GM19025 (cell line): ENCODE measurements around the gene DGCR2.

Experiments used
- ATAC-seq: cut with Tn5 transposase; IDR thresholded peaks from one replicate; pipeline ENCODE4 v1.9.1; 2021; ENCODE audit warnings: mild to moderate bottlenecking, low read depth, moderate library complexity; ENCODE audit not compliant: unreplicated experiment

Gene DGCR2

DNA sequence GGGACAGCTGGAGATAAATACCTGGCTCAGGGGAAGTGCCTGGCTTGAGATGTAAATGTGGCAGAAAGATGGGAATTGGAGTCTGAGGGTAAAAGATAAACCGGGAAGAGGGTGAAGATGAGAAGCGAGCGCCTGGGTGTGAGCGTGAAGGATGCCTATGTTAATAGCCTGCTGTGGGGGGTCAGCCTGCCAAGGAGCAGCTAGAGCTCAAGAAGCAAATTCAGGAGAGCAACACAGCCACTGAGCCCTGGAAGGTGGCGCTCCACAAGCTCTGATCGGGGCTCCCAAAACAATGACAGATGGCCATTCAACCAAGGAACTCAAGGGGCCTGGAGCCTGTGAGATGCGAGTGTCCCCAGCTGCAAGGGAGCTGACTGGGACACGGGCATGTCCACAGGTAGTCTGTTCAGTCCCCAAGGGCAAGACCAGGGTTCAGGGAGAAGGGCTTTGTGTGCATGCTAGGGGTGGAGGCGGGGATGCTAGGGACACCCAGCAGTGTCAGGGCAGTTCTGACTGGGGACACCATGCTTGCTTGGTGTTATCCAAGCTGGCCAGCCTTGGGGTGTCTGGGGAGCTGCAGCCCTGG lies 25.1 kb upstream of the DGCR2 start:
- ATAC-seq: no peak

DNA sequence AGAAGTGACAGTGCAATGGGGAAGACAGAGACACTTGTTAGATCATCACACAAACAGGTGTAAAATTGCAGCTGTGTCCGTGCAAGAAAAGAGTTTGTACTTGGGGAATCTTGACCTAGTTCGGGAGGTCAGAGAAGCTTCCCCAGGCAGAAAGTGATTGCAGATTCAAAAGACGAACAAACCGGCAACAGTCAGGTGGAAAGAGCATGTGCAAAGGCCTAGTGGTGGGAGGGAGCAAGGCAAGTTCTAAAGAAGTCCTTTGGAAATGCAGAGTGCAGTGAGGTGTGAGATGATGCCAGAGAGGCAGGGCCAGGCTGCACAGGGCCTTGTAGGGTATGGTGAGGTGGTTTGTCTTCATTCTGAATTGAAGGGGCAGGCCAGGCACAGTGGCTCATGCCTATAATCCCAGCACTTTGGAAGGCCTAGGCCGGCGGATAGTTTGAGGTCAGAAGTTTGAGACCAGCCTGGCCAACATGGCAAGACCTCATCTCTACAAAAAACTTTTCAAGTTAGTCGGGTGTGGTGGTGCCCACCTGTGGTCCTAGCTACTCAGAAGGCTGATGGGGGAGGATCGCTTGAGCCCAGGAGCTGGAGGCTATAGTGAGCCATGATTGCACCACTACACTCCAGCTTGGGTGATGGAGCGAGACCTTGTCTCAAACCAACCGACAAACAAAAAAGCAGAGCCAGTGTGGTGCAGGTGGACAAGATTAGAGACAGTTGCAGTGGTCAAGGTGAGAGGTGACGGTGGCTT lies 24.2 kb upstream of the DGCR2 start:
- no peak for ATAC-seq

DNA sequence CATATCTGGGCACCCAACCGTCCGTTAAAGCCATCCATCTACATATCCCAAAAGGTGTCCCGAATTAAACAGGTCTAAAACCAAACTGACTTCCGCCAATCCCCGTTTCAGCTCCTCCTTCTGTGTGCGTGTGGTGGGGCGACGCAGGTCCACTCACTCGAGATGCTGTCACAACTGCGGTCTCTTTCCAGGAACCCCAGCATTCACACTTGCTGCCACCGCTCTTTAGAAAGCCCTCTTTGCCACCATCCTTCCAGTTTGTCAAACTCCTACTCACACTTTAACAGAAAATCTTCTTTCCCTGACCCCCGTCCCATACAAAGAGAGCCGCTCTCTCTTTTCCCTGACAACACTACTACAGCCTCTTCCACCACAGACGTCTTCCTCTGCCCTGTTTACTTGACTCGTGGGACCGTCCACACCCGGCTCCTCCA lies 21.8 kb upstream of the DGCR2 start:
- no peak for ATAC-seq

DNA sequence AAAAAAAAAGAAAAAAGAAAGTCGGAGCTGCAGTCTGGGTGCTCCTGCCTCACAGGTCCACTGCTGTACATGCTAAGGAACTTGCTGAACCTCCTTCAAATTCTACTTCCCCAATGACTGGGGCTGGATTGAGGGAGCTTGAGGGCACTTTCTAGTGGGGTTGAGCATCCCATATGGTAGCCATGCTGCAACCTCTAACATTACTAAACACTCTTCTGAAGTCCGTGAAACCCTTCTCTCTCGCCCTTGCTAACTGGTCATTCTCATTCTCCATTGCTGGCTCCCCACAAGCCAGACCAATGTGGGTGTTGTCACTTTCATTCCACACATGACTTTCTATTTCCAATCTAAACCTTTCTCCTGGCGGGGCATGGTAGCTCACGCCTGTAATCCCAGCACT lies 21.0 kb upstream of the DGCR2 start:
- ATAC-seq: no peak

DNA sequence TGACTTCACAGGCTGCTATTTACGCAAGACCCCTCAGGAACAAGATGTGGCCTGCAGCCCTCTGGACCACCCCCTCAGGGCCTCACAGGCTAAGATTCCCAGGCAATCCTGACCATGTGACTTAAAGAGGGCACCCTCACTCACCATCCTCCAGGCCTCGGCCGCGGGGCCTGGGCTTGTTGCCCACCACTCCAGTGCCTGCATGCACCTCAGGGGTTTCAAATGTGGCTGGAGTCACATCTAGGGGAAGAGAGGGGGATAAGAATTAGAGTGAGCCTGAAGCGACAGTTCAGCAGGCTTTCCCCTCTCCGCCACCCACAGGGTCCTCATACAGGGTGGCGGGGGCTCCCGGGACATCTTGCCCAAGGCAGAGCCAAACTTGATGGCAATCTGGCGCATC lies 20.2 kb upstream of the DGCR2 start:
- ATAC-seq: no peak

DNA sequence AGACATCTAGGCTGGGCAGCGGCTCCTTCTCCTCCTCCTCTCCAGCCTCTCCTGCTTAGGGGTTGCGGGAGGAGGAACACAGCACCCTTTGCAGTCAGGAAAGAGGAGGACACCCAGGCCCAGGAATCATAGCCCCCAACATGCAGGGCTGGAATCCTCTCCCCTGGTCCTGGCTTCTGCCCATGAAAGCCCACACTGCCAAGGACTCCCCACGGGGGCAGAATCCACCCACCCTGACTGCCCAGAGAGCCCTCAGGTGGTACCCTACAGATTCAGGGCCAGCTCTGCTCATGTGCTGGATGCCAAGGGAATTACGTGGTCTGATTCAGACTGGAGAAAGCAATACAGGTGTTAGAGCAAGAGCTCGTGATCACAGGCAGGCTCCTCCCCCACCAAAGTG lies 17.8 kb upstream of the DGCR2 start:
- no peak for ATAC-seq

DNA sequence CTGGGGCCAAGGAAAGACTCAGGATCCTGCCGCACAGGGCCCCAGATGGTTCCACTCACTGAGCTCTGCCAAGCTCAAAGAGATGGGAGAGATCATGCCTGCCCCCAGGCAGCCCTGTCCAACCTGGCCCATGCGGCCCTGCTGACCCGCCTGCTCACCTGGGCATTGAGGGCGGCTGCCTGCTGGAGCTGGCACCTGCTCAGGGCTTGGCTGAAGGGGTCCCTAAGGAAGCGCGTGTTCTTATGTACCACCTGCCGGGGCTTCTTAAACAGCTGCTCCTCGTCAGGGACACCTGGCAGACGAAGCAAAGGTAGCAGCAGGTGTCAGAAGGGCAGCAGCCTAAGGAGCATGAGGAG lies 16.8 kb upstream of the DGCR2 start:
- ATAC-seq: no peak

DNA sequence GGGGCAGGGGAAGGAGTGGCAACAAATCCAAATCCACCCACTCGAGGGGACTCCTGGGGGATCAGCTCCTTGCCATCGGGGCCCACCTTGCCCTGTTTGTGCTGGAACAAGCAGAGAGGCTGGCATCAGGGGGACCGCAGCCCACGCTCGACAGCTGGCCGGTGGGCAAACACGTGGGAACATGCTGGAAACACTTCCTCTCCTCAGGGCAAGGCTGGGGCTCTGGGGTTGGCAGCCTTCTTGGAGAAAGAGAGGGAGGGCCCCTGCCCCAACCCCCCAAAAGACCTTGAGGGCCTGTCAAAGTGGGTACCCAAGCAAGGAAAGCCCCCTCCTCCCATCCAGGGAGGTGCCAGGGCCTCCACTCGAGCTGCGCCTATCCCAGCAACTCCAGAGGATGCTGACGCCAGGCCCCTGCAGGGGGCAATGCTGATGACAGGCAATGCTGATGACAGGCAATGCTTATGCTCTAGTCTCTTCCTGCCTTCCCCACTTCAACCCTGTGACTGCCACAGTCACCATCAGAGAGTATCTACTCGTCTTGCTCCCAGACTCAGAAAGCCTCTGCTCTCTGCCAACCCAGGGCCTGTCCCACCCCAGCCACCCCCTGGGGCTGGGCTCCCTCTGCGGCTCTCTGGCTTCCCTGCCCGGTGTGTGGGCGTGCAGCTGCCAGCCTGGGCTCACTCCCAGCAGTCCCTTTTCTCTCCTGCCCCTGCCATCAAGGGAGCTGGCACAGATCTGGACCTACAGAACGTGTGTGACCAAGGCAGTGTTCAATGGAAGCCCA lies 16.2 kb upstream of the DGCR2 start:
- ATAC-seq: no peak

DNA sequence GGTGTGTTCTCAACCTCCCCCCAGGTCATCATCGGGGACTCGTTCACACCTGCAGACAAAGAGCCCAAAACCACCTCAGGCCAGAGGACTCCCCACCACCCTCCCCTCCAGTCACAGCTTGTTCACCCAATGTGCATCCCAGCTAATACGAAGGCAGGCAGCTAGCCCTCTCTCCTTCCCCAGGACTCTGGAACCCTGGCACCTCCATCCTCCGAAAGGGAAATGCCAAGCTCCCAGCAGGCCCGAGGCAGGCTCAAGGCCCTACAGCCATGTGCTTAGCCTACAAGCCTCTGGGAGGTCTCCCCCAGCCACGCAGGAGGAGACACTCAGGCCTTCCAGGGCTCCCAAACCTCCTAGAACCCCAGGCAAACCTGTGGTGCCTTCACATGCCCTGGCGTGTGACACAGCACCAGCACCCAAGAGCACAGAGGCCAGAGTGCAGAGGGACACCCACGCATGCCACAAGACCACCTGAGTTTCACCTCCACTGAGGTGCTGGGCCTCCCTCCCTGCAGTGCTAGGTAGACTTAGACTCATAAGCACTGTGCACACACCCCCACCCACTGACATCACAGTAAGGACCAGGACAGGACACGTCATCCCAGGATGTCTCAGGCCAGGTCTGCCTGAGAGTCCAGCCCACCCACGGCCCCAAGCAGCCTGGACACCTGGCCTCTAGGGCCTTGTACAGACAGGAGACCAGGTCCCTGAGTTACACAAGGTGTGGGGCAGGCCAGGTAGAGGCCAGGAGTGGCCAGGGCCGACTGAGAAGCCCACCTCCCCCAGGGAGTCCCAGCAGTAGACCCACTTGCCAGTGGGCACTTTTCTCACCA lies 15.4 kb upstream of the DGCR2 start:
- no peak for ATAC-seq

DNA sequence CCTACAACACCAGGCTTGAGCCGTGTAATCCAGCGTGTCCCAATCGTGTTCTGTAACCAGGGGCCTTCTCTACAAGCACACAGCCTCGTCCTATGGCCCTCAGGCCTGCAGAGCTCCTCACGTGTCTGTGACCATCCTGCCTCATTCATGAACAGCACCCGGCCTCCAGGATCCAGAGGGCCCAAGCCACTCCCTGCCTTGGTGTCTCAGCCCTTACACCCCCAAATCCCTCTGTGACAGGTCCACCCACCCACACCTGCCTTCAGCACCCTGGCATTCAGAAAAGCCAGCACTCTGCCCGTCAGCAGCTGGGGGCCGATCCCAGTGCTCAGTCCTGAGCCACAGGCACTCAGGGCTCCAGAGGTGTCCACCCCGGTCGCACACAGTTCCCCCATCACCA lies 14.7 kb upstream of the DGCR2 start:
- ATAC-seq: no peak

DNA sequence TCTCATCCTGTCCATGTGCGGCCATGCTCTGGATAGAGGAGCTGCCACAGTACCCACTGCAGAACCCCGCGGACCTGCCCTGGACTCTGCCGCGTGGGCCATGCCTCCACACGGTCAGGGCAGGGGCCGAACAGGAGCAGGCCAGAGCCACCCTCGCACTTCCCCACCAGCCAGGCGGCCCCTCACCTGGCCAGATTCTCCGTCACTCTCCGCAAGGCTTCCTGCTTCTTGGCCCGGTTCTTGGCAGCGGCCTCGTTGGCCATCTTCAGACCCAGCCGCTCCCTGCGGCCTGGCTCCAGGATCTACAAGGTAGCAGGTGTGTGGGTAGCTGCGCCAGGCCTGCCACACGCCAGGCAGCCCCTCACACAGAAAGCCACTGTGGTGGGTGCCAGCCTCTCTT lies 12.7 kb upstream of the DGCR2 start:
- no peak for ATAC-seq

DNA sequence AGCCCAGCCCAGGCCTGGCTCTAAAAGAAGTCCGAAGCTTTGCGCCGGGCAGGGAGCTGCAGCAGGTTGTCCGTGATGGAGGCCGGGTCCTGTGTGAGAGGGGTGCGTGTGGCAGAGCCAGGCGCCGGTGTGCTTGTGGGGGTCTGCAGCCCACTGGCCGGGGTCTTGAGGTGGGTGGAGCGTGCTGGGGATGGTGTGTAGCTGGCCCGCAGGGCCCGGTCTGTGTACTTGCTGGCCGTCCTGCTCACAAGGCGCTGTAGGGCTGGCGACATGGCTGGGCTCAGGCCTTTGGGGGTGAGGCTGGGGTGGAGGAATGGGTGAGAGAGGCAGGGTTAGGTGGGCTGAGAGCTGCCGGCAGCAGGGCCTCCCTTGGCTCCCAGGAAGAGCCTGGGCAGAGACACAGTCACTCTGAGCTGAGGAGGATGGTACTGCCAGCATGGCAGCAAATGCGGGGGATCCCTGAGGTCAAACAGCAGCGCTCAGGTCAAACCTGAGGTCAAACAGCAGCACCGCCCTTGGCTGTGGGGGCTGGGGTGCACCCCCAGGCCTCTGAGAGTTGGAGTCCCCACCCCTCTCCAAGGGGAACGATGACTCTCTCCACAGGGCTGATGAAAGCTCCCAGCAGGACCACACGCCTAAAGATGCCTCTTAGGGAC lies 12.1 kb upstream of the DGCR2 start:
- no peak for ATAC-seq

DNA sequence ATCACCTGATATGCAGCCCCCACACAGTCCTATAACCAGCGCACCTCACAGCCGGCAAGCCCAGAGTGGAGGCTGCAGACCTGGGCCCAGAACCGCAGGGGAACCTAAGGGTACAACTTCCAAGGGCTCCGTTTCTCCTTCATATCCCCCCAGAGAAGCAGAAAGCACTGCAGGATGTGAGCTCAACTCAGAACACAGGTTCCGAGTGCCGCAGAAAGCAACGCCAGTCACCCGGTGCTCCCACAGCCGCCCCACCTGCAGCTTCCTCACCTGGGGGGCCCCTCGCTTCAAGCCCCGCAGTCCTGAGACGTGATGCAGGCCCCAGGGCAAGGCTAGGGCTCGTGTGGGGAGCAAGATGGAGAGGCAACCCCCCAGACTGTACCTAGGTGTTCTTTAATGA lies 11.3 kb upstream of the DGCR2 start:
- no peak for ATAC-seq

DNA sequence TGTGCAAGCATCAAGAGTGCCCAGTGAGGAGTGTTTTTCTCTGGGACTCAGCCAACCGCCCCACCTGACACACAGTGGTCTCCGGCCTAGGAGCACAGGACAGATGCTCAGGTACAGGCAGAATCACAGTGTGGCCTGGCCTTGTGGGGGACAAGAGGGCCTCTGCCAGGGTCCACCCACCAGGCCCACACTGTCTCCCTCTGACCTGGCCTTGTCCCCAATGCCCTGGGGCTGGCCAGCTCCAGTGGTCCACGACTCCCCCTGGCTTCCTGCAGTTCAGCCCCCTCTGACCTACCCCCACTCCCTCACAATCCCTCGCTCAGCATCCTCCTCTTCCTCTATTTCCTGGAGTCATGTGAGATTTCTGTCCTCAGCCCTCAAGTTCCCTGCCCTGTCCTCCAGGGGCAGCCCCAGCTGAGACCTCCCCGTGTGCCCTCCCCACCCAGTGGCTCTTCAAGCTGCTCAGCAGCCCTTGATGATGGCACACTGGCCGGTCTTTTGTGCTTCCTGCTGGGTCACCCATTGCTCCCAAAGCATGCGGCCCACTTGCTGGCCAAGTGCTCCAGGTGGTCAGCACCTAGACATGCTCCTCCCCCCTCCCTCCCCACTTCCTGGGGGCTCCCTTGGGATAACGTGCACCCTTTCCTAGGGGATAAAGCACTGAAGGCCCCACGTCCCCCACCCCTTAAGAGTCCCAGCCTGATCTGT lies 10.6 kb upstream of the DGCR2 start:
- no peak for ATAC-seq

DNA sequence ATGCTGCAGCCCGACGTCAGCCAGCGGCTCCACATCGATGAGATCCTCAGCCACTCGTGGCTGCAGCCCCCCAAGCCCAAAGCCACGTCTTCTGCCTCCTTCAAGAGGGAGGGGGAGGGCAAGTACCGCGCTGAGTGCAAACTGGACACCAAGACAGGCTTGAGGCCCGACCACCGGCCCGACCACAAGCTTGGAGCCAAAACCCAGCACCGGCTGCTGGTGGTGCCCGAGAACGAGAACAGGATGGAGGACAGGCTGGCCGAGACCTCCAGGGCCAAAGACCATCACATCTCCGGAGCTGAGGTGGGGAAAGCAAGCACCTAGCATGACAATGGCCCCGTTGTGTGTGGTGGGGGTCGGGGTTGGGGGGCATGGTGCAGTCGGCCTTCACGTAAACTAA lies 9.9 kb upstream of the DGCR2 start:
- no peak for ATAC-seq

DNA sequence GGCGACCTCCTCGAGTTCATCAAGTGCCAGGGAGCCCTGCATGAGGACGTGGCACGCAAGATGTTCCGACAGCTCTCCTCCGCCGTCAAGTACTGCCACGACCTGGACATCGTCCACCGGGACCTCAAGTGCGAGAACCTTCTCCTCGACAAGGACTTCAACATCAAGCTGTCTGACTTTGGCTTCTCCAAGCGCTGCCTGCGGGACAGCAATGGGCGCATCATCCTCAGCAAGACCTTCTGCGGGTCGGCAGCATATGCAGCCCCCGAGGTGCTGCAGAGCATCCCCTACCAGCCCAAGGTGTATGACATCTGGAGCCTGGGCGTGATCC lies 9.4 kb upstream of the DGCR2 start:
- no peak for ATAC-seq

DNA sequence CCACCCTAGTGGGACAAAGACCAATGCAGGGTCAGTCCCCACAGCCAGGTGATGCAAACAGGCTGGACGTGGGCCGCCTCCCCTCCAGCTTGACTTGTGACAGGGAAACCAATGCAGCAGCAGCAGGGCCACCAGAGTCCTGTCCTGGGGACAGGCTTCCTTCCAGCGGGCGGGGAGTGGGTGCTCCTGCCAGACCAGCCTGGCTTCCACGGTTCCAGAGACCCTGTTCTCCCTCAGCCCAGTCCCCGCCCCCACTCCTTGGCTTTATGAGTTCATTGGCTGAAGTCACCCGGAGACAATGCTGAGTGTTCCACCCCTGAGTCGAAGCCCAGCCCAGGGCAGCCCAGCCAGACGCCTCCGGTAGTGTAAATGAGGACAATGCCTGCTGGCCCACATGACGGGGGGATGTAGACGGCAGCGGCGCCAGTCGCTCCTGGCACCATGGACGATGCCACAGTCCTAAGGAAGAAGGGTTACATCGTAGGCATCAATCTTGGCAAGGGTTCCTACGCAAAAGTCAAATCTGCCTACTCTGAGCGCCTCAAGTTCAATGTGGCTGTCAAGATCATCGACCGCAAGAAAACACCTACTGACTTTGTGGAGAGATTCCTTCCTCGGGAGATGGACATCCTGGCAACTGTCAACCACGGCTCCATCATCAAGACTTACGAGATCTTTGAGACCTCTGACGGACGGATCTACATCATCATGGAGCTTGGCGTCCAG lies 8.9 kb upstream of the DGCR2 start, which contains the start of gene TSSK2:
TSSK2 (plus strand) TSS at position 350 of the 726 bp plus-strand sequence; CDS start at position 442, 92 bp downstream.
- ATAC-seq: no peak

DNA sequence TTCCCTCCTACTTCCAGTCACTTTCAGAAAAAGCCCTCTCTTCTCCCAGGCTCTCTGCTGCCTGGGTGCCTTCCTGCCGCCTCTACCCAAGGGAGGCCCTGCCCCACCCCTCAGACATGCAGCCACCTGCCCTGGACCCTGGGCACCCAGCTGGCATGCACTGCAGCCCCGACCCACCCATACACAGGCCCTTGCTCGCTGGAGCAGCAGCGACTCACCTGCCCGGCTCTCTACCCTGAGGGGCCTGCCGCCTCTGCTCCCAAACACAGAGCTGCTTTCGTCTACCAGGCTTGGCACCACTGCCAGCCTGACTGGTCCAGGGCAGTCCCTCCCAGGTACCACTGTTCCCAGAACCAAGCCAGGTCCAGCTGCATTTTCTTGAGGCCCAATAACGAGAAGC lies 7.7 kb upstream of the DGCR2 start:
- no peak for ATAC-seq
